SW480 (cell line): ENCODE results near the gene TUT7.
"Not testable (repeated sequence)": the region's sequence is repeated elsewhere in the genome, so short reads cannot be mapped to it uniquely, and the experiment has no call there.

Experiments used
- DNase-seq: peaks from one replicate; pipeline ENCODE4 v3.0.0-alpha.2; 2016; ENCODE audit warnings: low spot score

Gene TUT7

GRCh38 chr9:86300701-86301100 is 53.5 kb downstream of the TUT7 start:
- DNase-seq, result no peak

- DNase-seq, result no peak
These were observed 55.3 kb downstream of the TUT7 start for GRCh38 chr9:86298873-86299272.

GRCh38 chr9:86290341-86290740 is 63.9 kb downstream of the TUT7 start:
- DNase-seq, result not testable (repeated sequence)

- no peak for DNase-seq
These were observed 65.6 kb downstream of the TUT7 start for GRCh38 chr9:86288499-86289198.

- DNase-seq, result peak; percentile 8
These were observed 67.2 kb downstream of the TUT7 start for GRCh38 chr9:86287013-86287412.

GRCh38 chr9:86286278-86286677 is 67.9 kb downstream of the TUT7 start:
- DNase-seq, result no peak

- no peak for DNase-seq
These were observed 68.9 kb downstream of the TUT7 start for GRCh38 chr9:86285261-86285660.

GRCh38 chr9:86282979-86283535 is 71.2 kb downstream of the TUT7 start:
- DNase-seq, result peak; percentile 76

GRCh38 chr9:86282077-86282978 is 71.9 kb downstream of the TUT7 start, which contains the start of gene ISCA1:
Gene ISCA1 (minus strand): TSS chr9:86282538. CDS start chr9:86282458, 80 bp downstream.
- DNase-seq, result peak; percentile 86

GRCh38 chr9:86281593-86282076 is 72.6 kb downstream of the TUT7 start:
- DNase-seq, result peak; percentile 43

- DNase-seq, result no peak
These were observed 73.6 kb downstream of the TUT7 start for GRCh38 chr9:86280580-86280979.

GRCh38 chr9:86279839-86280238 is 74.4 kb downstream of the TUT7 start:
- DNase-seq, result no peak

GRCh38 chr9:86277072-86277471 is 77.1 kb downstream of the TUT7 start:
- no peak for DNase-seq

- no peak for DNase-seq
These were observed 78.2 kb downstream of the TUT7 start for GRCh38 chr9:86275962-86276361.

- DNase-seq, result no peak
These were observed 79.2 kb downstream of the TUT7 start for GRCh38 chr9:86274821-86275643.

GRCh38 chr9:86272221-86272620 is 82.0 kb downstream of the TUT7 start:
- DNase-seq, result no peak

- no peak for DNase-seq
These were observed 90.3 kb downstream of the TUT7 start for GRCh38 chr9:86263876-86264275.

- DNase-seq, result no peak
These were observed 91.7 kb downstream of the TUT7 start for GRCh38 chr9:86262492-86262891.

GRCh38 chr9:86259557-86259956 is 94.7 kb downstream of the TUT7 start, which contains the start of gene C9orf153:
Gene C9orf153 (minus strand): TSS chr9:86259657. CDS start chr9:86229603, 30,054 bp downstream.
- no peak for DNase-seq

GRCh38 chr9:86257391-86257790 is 96.8 kb downstream of the TUT7 start:
- no peak for DNase-seq

GRCh38 chr9:86256653-86257052 is 97.6 kb downstream of the TUT7 start:
- DNase-seq, result no peak

GRCh38 chr9:86253577-86253976 is 100.6 kb downstream of the TUT7 start:
- DNase-seq, result no peak
